GM12878 (cell line): Measurements from ENCODE around the gene ARHGAP26. TPM values are rescaled to one million over a fixed set of nuclear protein-coding genes. Genes with fewer than 3 reads are reported as not detected.

Source experiments
- ATAC-seq: fragments of 200-7000 bp; cut with Tn5 transposase; 3 replicates; pipeline ENCODE4 v1.9.1; 2020; ENCODE audit warnings: mild to moderate bottlenecking, moderate library complexity
- BruUV-seq: library from RNA; stranded (reverse); fragments of 400-500 nt; replicated peaks from 2 replicates; lab custom pipeline; 2021; lab: Mats Ljungman, UMichigan
- CTCF ChIA-PET: fragments of 300-600 bp; sonication (Branson Sonifier 250); formaldehyde crosslinking; extraction: SDS; loops from one replicate; lab custom pipeline; 2021; ENCODE audit warnings: inconsistent platforms; lab: Yijun Ruan, JAX
- POLR2A ChIA-PET: fragments of 350-600 bp; formaldehyde crosslinking; extraction: SDS; loops from one replicate; lab custom pipeline; 2021; ENCODE audit warnings: inconsistent platforms; lab: Charles Lee
- RAD21 ChIA-PET: fragments of 300-600 bp; sonication (Branson Sonifier 250); formaldehyde crosslinking; loops from one replicate; lab custom pipeline; 2023; ENCODE audit warnings: antibody characterized with exemption; ENCODE audit not compliant: unreplicated experiment; lab: Charles Lee
- SMC1A ChIA-PET: fragments of 300-600 bp; sonication (Branson Sonifier 250); formaldehyde crosslinking; loops from one replicate; lab custom pipeline; 2023; ENCODE audit not compliant: unreplicated experiment, uncharacterized antibody; lab: Charles Lee
- DNase-seq: peaks from one replicate; pipeline ENCODE4 v3.0.0-alpha.2; 2011; ENCODE audit warnings: low read depth, low spot score
- FAIRE-seq: peaks from 3 replicates; lab custom pipeline; 2011; peaks lifted over from hg19 to GRCh38; lab: Jason Lieb, UNC
- H2AFZ ChIP-seq: 2 replicates; pipeline ENCODE4 v1.6.0; 2011; ENCODE audit warnings: low read depth, low read length, control low read depth; ENCODE audit not compliant: control insufficient read depth
- H3K27ac ChIP-seq: 2 replicates; pipeline ENCODE4 v1.5.1; 2011; ENCODE audit warnings: control low read depth; ENCODE audit not compliant: control insufficient read depth, insufficient read depth
- H3K27me3 ChIP-seq, 2 experiments: replicated peaks in 1 of 2; 2 replicates each; pipeline versions ENCODE4 v1.6.0 to v1.6.1; 2011; ENCODE audit warnings: low read length in 1 of 2; ENCODE audit not compliant: control insufficient read depth in 2 of 2, insufficient read depth in 2 of 2
- H3K36me3 ChIP-seq, 2 experiments: 2 replicates each; pipeline ENCODE4 v1.5.1; 2011; ENCODE audit warnings: low read length in 1 of 2; ENCODE audit not compliant: control insufficient read depth in 2 of 2, insufficient read depth in 2 of 2
- H3K4me1 ChIP-seq: 2 replicates; pipeline ENCODE4 v1.6.1; 2011; ENCODE audit warnings: mild to moderate bottlenecking, low read length, moderate library complexity, mixed read lengths; ENCODE audit not compliant: control insufficient read depth, insufficient read depth
- H3K4me2 ChIP-seq: 2 replicates; pipeline ENCODE4 v1.6.0; 2011; ENCODE audit warnings: control low read depth; ENCODE audit not compliant: control insufficient read depth, insufficient read depth
- H3K4me3 ChIP-seq: fragments of 200-600 bp; sonication (generic); 2 replicates; pipeline ENCODE4 v1.5.1; 2016
- H3K79me2 ChIP-seq: 2 replicates; pipeline ENCODE4 v1.6.0; 2011; ENCODE audit warnings: low read length; ENCODE audit not compliant: control insufficient read depth, insufficient read depth
- H3K9ac ChIP-seq: 2 replicates; pipeline ENCODE4 v1.8.0; 2011; ENCODE audit warnings: low read length, control low read depth, mixed read lengths; ENCODE audit not compliant: control insufficient read depth, insufficient read depth
- H3K9me3 ChIP-seq: replicated peaks from 3 replicates; pipeline ENCODE4 v1.5.1; 2011; ENCODE audit warnings: mild to moderate bottlenecking, low read length; ENCODE audit not compliant: control insufficient read depth, insufficient read depth
- H4K20me1 ChIP-seq: 2 replicates; pipeline ENCODE4 v1.6.0; 2011; ENCODE audit not compliant: control insufficient read depth, insufficient read depth
- ATF7 ChIP-seq: fragments of 450-650 bp; IDR thresholded peaks from 2 replicates; pipeline ENCODE4 v1.6.1; 2016; ENCODE audit warnings: low read depth, mild to moderate bottlenecking
- BMI1 ChIP-seq: fragments of 450-650 bp; IDR thresholded peaks from 2 replicates; pipeline ENCODE4 v1.6.1; 2016; ENCODE audit warnings: mild to moderate bottlenecking, moderate library complexity, borderline replicate concordance
- E2F4 ChIP-seq: IDR thresholded peaks from 2 replicates; pipeline ENCODE4 v1.6.1; 2012; ENCODE audit warnings: low read depth, low read length, improper control_type of control experiment
- EP300 ChIP-seq, 2 experiments: fragments of 150-350 bp in 1 of 2; IDR thresholded peaks; 2 replicates each; pipeline ENCODE4 v1.6.1; 2011 to 2012; ENCODE audit warnings: low read depth in 2 of 2, low read length in 2 of 2, borderline replicate concordance in 1 of 2, improper control_type of control experiment in 1 of 2, inconsistent platforms in 1 of 2; ENCODE audit not compliant: control insufficient read depth in 1 of 2
- NR2C1 ChIP-seq: fragments of 450-650 bp; IDR thresholded peaks from 2 replicates; pipeline ENCODE4 v1.6.1; 2017; ENCODE audit warnings: antibody characterized with exemption, mild to moderate bottlenecking, moderate library complexity
- PAX8 ChIP-seq: fragments of 450-650 bp; IDR thresholded peaks from 2 replicates; pipeline ENCODE4 v1.6.1; 2017; ENCODE audit warnings: mild to moderate bottlenecking, moderate library complexity
- POLR2AphosphoS5 ChIP-seq: IDR thresholded peaks from 2 replicates; pipeline ENCODE4 v1.6.1; 2011; ENCODE audit warnings: mild to moderate bottlenecking, low read length, inconsistent platforms
- SREBF2 ChIP-seq: IDR thresholded peaks from 2 replicates; pipeline ENCODE4 v1.6.1; 2012; ENCODE audit warnings: mild to moderate bottlenecking, low read length
- SRF ChIP-seq, 2 experiments: IDR thresholded peaks; 2 replicates each; pipeline ENCODE4 v1.6.1; 2011; ENCODE audit warnings: low read depth in 2 of 2, low read length in 2 of 2, mild to moderate bottlenecking in 1 of 2, moderate library complexity in 1 of 2
- YBX1 ChIP-seq: fragments of 450-650 bp; IDR thresholded peaks from 2 replicates; pipeline ENCODE4 v1.6.1; 2016; ENCODE audit warnings: antibody characterized with exemption
- ZBTB4 ChIP-seq: fragments of 450-650 bp; formaldehyde crosslinking; IDR thresholded peaks from 2 replicates; pipeline ENCODE4 v1.4.0; 2022; ENCODE audit warnings: mild to moderate bottlenecking, moderate library complexity
- ZSCAN29 ChIP-seq: fragments of 450-650 bp; IDR thresholded peaks from 2 replicates; pipeline ENCODE4 v1.6.1; 2017; ENCODE audit warnings: mild to moderate bottlenecking, moderate library complexity
- WGBS: methylation state at CpG from one replicate; pipeline ENCODE4 v1.1.6; 2016; ENCODE audit warnings: low lambda C conversion rate; ENCODE audit not compliant: insufficient replicate concordance, insufficient coverage; ENCODE audit errors: missing lambda C conversion rate; 5-methylcytosine and 5-hydroxymethylcytosine counted together
- in situ Hi-C: fragments of 300-500 bp; cut with MboI; formaldehyde crosslinking; loops from 9 replicates; pipeline ENCODE4 v1.14.3; 2018; ENCODE audit warnings: mixed read lengths
- intact Hi-C: fragments of 100-400 bp; cut with micrococcal nuclease; formaldehyde crosslinking; loops from one replicate; pipeline ENCODE4 v1.14.2; 2022; ENCODE audit not compliant: unreplicated experiment
- polyA plus RNA-seq, 11 experiments: library from polyadenylated mRNA; depleted of rRNA in 4 of 11; unstranded in 6 of 11; stranded (reverse) in 5 of 11; fragments of >200 nt; fragmentation: Nextera tagmentation in 4 of 11; fragmentation: Illumina TruSeq in 1 of 11; extraction: Ambion mirVana in 4 of 11; extraction: Trizol in 1 of 11; gene quantifications; 1 replicate in 1 of 11; 2 replicates in 10 of 11; pipeline versions ENCODE4 v1.2.1 to v1.2.3, GENCODE V29; 2011 to 2016; ENCODE audit warnings: inconsistent platforms in 2 of 11, missing spikeins in 2 of 11, low read depth in 1 of 11
- total RNA-seq, 4 experiments: library from RNA; depleted of rRNA in 3 of 4; stranded (reverse); fragments of >200 nt in 3 of 4; fragmentation: Illumina TruSeq in 1 of 4; extraction: Trizol in 1 of 4; gene quantifications; 2 replicates each; pipeline versions ENCODE4 v1.2.1 to v1.2.3, GENCODE V29; 2013 to 2021

ARHGAP26 gene
- total and polyA plus RNA-seq, 10 of the 15 experiments (the other 5 are each of a cell fraction or from before 2014, with no cell fraction given): 9.4 to 41.5 (median 19.3) TPM

GRCh38 chr5:142969186-142969585, 199.0 kb downstream of the ARHGAP26 start:
- intact Hi-C loops (no loop called here), in situ Hi-C loops (no loop called here)
- peaks cover 9% of the 10 kb centered on the region for H3K4me1 ChIP-seq
- ATAC-seq (no peak), DNase-seq (no peak), FAIRE-seq (no peak)
- no TSS peak for BruUV-seq
- no peak overlapping the region for H3K27ac ChIP-seq
- ChIA-PET POLR2A (no interaction called here), SMC1A (interaction anchor here (0.8 to 1.9 kb wide), 3 partner anchors 10 to 43 kb away, joined by 3 to 4 read pairs (median 4); no protein-coding TSS in a partner anchor), RAD21 (interaction anchor here (1.1 kb wide), 1 partner anchor 46 kb away, joined by 3 read pairs; no protein-coding TSS in a partner anchor), CTCF (interaction anchor here (0.7 to 1.2 kb wide), 3 partner anchors 48 to 573 kb away, joined by 3 to 4 read pairs (median 3); no protein-coding TSS in a partner anchor)
- H3K27me3 ChIP-seq: no peaks in the 10 kb centered on the region
- 80% methylated on average over 2 of the region's 2 CpGs for WGBS
- H3K9ac ChIP-seq: no peak overlapping the region
- no peak for TF ChIP-seq ZBTB4 (CRISPR knock-in tag)
- no peak for TF ChIP-seq SRF (IDR thresholded peaks at IDR 0.05; ENCODE audit: low read depth in 2 of 2, low read length in 2 of 2)
- no peak for TF ChIP-seq PAX8
- TF ChIP-seq E2F4: no peak
- TF ChIP-seq BMI1: no peak
- no peak for TF ChIP-seq NR2C1
- no peak for TF ChIP-seq SREBF2
- TF ChIP-seq ZSCAN29: no peak
- TF ChIP-seq POLR2AphosphoS5: no peak
- TF ChIP-seq ATF7: no peak
- TF ChIP-seq EP300 (IDR thresholded peaks at IDR 0.05; ENCODE audit: borderline replicate concordance in 1 of 2, control insufficient read depth in 1 of 2, low read depth in 2 of 2, low read length in 2 of 2): no peak
- no peak for TF ChIP-seq YBX1
- no peak overlapping the region for H3K4me3 ChIP-seq
- H3K9me3 ChIP-seq: no peaks in the 10 kb centered on the region; the same call in 2 of the 3 replicates
- no peak overlapping the region for H2AFZ ChIP-seq
- no peaks in the 10 kb centered on the region for H4K20me1 ChIP-seq
- H3K36me3 ChIP-seq: no peaks in the 10 kb centered on the region
- no peak overlapping the region for H3K4me2 ChIP-seq
- H3K79me2 ChIP-seq: no peaks in the 10 kb centered on the region
